HG03565 (cell line): ENCODE data around the gene CC2D2A.

Source experiments
- ATAC-seq: cut with Tn5 transposase; IDR thresholded peaks from one replicate; pipeline ENCODE4 v1.9.1; 2021; ENCODE audit warnings: mild to moderate bottlenecking, moderate library complexity; ENCODE audit not compliant: unreplicated experiment

Gene CC2D2A

DNA sequence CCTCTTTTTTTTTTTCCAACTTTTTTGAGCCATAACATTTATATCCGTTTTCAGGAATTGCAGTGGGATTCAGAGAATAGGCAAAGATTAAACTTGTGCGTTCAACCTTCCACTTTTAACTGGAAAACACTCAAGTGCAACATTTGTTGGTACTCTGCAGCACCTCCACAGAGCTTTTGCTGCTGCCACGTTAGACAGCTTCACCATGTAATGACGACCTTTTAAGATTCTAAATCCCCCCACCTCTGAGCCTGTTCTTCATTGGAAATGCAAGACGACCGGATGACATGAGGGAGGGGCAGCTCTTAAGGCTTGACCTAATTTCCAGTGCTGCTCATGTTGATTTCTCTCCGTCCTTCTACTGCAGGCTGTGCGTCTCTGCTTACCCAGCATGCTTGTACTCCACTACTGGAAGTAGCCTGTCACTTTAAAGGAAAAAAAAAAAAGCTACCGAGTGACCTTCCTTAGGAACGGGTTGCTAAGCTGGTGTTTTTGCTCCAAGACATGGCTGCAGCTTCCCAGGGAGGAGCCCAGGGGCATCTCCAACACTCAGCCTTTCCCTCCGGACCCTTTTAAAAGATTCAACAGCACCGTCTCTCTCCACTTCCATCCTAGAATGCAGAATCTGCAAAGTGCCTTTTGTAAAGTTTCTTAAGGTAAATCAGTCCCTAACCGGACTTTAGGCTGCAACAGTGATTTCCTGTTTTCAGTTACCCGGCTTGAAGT, at the start of gene CC2D2A:
TSS of gene CC2D2A (plus strand) at position 481 of the 726 bp plus-strand sequence. CDS start 6,051 bp downstream, outside the sequence.
- ATAC-seq = no peak

GRCh38 chr4:15420642-15421041, 49.0 kb upstream of the CC2D2A start:
- no peak for ATAC-seq

DNA sequence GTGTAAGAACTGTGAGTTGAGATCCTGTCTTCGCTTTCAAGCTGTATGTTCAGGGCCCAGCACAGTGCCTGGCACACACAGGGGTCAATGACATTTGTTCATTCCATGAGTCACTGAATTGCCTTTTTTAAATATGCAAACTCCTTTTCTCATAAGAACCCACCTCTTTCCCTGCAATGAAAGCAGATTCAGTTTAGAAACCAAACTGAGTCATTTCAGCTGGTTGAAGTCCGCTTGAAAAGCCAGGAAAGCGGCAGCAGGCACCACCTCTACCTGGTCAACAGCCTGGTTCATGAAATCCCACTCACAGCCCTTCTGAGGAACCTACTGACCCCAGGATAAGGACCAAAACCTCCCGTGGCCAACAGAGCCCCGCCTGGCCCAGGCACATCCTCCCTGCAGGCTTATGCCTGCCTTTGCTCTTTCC, 46.4 kb upstream of the CC2D2A start:
- ATAC-seq = no peak

DNA sequence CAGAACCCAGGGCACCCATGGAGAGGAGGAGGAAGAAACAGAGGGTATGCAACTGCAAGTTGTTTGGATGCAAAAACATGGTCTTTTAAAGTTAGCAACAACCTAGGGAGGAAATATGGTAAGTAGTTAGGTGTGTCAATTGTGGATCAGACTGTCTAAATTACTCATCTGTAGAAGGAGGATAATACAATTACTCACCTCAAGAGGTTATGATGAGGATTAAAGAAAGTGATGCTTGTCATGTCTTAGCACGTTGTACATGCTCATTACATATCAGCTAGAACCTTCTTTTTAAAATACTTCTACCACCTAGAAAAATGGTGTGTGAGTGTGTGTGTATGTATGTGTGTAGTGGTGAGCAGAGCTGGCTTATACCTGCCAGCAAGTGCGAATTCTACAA, 44.2 kb upstream of the CC2D2A start:
- ATAC-seq = no peak

DNA sequence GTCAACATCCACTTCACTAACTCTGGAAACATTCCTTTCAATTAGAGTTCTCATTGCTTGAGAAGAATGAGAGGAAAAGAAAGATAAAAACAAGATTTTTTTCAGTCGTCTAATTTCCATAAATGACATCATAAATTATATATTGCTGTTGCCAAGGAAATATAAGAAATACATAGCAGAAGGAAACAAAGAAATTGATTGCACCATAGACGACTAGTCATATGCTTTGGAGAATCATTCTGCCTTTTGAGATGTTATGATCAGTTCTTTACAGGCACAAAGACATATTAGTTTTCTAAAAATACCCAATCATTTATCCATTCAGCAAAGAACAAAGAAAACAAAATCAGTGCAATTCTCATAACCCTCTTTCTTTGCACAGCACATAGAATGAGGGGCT, 42.5 kb upstream of the CC2D2A start:
- ATAC-seq = no peak

DNA sequence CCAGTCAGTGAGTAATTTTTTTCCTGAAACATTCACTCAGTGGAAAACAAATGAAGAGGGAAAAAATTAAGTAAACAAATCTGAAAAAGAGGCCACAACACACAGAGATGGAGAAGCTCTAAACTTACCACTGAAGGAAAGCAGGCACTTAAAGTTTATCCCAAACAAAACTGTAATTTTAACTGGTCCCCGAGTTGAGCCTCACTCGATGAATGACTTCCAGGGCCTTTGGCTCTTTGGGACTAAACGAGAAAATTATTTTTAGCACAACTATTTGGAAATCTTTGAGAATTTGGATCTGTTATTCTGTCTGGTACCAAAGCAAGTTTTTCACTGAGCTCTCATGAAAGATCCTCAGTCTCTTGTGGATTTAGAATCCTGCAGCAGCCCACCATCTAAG, 42.0 kb upstream of the CC2D2A start, which contains the start of gene C1QTNF7:
TSS of gene C1QTNF7 (plus strand) at position 333 of the 400 bp plus-strand sequence. CDS start 7,711 bp downstream, outside the sequence.
- ATAC-seq = no peak

DNA sequence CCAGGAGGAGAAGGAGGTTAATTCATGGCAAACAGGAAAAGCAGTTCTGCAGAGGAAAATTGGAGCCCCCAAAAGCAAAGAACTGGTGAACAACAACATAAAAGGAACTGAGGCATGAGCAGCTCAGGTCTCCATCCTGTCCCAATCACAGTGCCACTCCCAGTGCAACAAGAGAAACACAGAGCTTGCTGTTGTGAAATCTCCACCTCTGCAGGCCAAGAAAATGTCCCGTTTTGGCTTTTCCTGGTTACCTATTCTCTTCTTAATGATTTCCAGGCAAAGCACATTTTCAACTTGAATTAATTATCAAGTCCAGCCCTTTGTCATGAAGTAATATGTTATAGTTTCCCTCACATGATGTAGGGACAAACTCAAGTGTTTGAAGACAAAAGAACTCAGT, 41.1 kb upstream of the CC2D2A start:
- no peak for ATAC-seq

GRCh38 chr4:15434091-15434490, 35.6 kb upstream of the CC2D2A start:
- ATAC-seq = no peak

DNA sequence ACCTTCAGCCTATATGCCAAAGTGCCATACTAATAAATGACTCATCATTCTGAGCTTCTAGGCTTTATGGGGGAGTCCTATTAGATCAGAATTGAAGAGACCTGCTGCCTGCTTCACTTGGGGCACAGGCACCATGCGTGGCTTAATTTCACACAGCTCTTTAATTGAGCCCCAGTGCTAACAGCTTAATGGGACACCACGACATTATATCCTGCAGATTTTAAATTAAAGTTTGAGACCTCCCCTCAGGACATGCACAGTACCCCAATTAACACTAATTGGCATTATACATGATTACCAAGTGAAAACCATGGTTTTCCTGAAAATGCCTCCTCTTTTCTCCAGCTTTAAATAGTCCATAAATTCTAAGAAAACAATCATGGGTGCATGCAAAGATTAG, 35.0 kb upstream of the CC2D2A start:
- no peak for ATAC-seq

DNA sequence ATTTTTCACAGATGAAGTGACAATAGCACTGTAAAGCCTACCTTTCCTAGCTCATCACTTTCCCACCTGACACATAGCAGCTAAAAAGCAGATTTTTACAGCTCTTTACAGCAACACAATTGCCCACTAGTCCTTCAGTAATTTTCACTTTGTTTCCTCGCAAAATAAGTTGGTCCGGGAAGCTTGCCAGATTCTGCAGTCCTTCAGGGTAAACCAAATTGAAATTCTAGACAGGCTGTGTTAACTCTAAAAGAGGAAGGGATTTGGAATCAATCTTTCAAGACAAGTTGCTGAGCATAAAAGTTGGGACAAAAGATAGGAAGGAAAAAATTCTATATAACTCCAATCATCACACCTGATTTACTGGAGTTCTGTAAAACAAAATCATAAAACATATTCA, 33.2 kb upstream of the CC2D2A start:
- ATAC-seq = no peak

- ATAC-seq = no peak
Measured at GRCh38 chr4:15438939-15439524, 30.6 kb upstream of the CC2D2A start.

- ATAC-seq = no peak
Measured at GRCh38 chr4:15443371-15444160, 26.1 kb upstream of the CC2D2A start.

DNA sequence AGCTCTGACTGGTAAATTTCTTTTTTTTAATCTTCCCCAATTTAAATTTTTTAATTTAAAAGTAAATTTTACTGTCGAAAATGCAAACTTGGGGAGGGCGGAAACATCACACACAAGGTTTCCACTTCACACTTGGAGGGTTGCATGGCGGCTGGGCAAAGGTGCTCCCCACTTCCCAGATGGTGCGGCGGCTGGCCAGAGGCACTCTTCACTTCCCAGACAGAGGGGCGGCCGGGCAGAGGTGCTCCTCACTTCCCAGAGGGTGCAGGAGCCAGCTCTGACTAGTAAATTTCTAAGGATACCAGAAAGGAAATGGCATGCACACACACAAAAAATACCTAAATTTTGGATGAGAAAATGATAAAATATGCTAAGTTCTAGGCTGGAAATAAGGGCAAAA, 25.4 kb upstream of the CC2D2A start:
- no peak for ATAC-seq

GRCh38 chr4:15444879-15445547, 24.7 kb upstream of the CC2D2A start:
- no peak for ATAC-seq

DNA sequence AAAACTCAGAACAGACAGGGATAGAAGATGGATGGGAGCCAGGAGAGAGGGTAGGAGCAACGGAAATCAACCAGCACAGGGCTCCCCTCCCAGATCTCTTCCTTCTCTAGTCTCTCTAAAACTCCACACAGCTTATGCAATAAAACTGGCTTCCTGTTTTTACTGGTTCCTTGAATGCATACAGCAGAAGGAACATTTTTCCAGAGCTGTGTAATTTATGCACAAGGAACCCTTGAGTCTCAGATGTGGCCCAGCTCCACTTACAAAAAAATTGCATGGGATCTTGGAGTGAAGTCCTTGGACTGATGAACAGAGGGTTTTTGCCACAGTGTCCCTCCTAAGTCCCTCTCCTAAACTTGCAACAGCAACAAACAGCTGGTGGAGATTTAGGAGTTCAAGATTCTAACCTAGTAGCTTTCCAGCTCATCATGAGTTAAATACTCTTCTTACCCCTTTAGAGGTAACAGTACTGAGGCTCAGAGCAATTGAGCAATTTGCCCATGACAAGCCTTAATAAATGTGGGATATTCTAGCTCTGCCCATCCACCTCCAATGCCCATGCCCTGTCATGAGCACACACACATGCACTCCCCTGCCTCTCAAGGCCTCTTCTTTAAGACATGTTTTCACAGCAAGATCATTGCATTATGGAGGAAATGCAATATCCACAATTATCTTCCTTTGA, 18.4 kb upstream of the CC2D2A start:
- ATAC-seq = no peak

GRCh38 chr4:15451866-15452765, 17.6 kb upstream of the CC2D2A start:
- ATAC-seq = no peak

- no peak for ATAC-seq
Measured at GRCh38 chr4:15455290-15455689, 14.4 kb upstream of the CC2D2A start.

DNA sequence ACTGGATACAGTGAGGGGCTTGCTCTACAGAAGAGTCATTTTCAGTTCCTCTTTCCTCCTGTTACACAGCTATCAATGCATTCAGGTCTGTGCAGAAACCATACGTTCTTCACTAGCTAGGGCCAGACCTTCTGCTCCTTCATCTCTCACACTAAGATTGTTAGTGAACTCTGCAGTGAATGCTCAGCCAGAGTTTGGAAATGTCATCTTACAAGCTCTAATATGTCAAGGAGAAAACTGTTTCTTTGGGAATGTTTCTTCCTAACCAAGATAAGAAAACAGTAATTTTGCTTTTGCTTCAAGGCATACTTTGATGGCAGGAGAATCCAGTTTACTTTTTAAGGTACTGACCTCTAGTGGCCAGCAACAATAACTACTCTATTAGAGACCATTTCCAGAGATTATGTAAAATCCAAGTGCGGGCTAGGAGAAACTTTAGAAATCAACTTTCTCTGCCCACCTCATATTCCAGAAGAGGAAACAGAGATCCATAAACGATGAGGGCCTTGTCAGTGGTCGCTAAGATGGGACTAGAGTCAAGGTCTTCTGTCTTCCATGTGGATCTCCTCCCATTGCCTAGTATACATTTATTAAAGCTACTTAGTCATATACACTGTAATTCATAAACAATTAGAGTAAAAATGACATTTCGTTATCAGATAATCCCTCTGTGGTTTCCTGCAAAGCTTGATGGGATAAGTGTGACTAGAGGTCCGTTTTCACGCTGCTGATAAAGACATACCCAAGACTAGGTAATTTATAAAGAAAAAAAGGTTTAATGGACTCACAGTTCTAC, 12.1 kb upstream of the CC2D2A start:
- peak; percentile 97 for ATAC-seq

- no peak for ATAC-seq
Measured at GRCh38 chr4:15458616-15459015, 11.1 kb upstream of the CC2D2A start.
